CD14-positive monocyte (primary cell): ENCODE measurements around the gene TMTC2. TPM values are rescaled to one million over a fixed set of nuclear protein-coding genes. Genes with fewer than 3 reads are reported as not detected.

Experiments used
- DNase-seq, 3 donors: peaks; one replicate each; pipeline ENCODE4 v3.0.0-alpha.2; 2011 to 2022
- H2AFZ ChIP-seq: 2 replicates; pipeline ENCODE4 v1.6.0; 2012; ENCODE audit warnings: mild to moderate bottlenecking, low read depth, low read length, inconsistent platforms; ENCODE audit not compliant: insufficient read depth, poor library complexity, severe bottlenecking
- H3K27ac ChIP-seq, 2 donors: 1 replicate in 1 of 2; 2 replicates in 1 of 2; pipeline ENCODE4 v1.5.1; 2012 to 2013; ENCODE audit warnings: low read length in 2 of 2, control low read depth in 1 of 2, inconsistent platforms in 1 of 2, low read depth in 1 of 2, mild to moderate bottlenecking in 1 of 2
- H3K27me3 ChIP-seq, 2 donors: one replicate each; pipeline versions ENCODE4 v1.6.0 to v1.6.1; 2011 to 2013; ENCODE audit warnings: low read length in 2 of 2; ENCODE audit not compliant: control insufficient read depth in 2 of 2, insufficient read depth in 2 of 2
- H3K36me3 ChIP-seq, 2 donors: replicated peaks in 1 of 2; 1 replicate in 1 of 2; 2 replicates in 1 of 2; pipeline versions ENCODE4 v1.5.1 to v1.6.1; 2012 to 2013; ENCODE audit warnings: low read length in 2 of 2, control low read depth in 1 of 2, inconsistent platforms in 1 of 2, mild to moderate bottlenecking in 1 of 2; ENCODE audit not compliant: insufficient read depth in 2 of 2, control insufficient read depth in 1 of 2
- H3K4me1 ChIP-seq, 2 donors: 1 replicate in 1 of 2; 2 replicates in 1 of 2; pipeline versions ENCODE4 v1.5.1 to v1.6.1; 2012 to 2013; ENCODE audit warnings: low read length in 2 of 2, control low read depth in 1 of 2, inconsistent platforms in 1 of 2, mild to moderate bottlenecking in 1 of 2, moderate library complexity in 1 of 2; ENCODE audit not compliant: insufficient read depth in 2 of 2, control insufficient read depth in 1 of 2
- H3K4me2 ChIP-seq: replicated peaks from 2 replicates; pipeline ENCODE3; 2012; ENCODE audit warnings: low read length, moderate library complexity, mild to moderate bottlenecking; ENCODE audit not compliant: poor library complexity, severe bottlenecking; ENCODE audit errors: extremely low read depth
- H3K4me3 ChIP-seq, 3 experiments: fragments of 200-600 bp in 1 of 3; sonication (generic) in 1 of 3; replicated peaks in 1 of 3; 1 replicate in 2 of 3; 2 replicates in 1 of 3; pipeline ENCODE4 v1.5.1; 2011 to 2013; ENCODE audit warnings: low read length in 3 of 3, mild to moderate bottlenecking in 3 of 3, control low read depth in 2 of 3, low read depth in 2 of 3, inconsistent platforms in 1 of 3, moderate library complexity in 1 of 3
- H3K79me2 ChIP-seq: 2 replicates; pipeline ENCODE4 v1.6.0; 2012; ENCODE audit warnings: mild to moderate bottlenecking, control low read depth, inconsistent platforms, low read length, moderate library complexity; ENCODE audit not compliant: insufficient read depth
- H3K9ac ChIP-seq: 2 replicates; pipeline ENCODE4 v1.6.0; 2017; ENCODE audit warnings: low read length, mild to moderate bottlenecking; ENCODE audit not compliant: insufficient read depth, poor library complexity, severe bottlenecking
- H3K9me3 ChIP-seq, 2 donors: replicated peaks in 1 of 2; 1 replicate in 1 of 2; 2 replicates in 1 of 2; pipeline versions ENCODE4 v1.5.1 to v1.6.1; 2012 to 2013; ENCODE audit warnings: low read length in 2 of 2, control low read depth in 1 of 2; ENCODE audit not compliant: control insufficient read depth in 1 of 2, insufficient read depth in 1 of 2
- H4K20me1 ChIP-seq: 2 replicates; pipeline ENCODE4 v1.6.0; 2012; ENCODE audit warnings: mild to moderate bottlenecking, low read length, control low read depth, moderate library complexity; ENCODE audit not compliant: insufficient read depth
- H3K27ac Mint-ChIP-seq, 7 donors: one replicate each; pipeline ENCODE4 v1.8.0; 2020; ENCODE audit warnings: mild to moderate bottlenecking in 7 of 7, mixed read lengths in 7 of 7, moderate library complexity in 6 of 7, inconsistent platforms in 2 of 7
- H3K27me3 Mint-ChIP-seq, 3 donors: one replicate each; pipeline ENCODE4 v1.8.0; 2021 to 2022; ENCODE audit warnings: low read depth in 3 of 3, mild to moderate bottlenecking in 3 of 3, mixed read lengths in 3 of 3, moderate library complexity in 3 of 3, inconsistent platforms in 1 of 3
- H3K36me3 Mint-ChIP-seq, 2 donors: one replicate each; pipeline ENCODE4 v1.8.0; 2020; ENCODE audit warnings: mixed read lengths in 2 of 2, inconsistent platforms in 1 of 2, mild to moderate bottlenecking in 1 of 2
- H3K4me1 Mint-ChIP-seq: one replicate; pipeline ENCODE4 v1.8.0; 2020; ENCODE audit warnings: mild to moderate bottlenecking, mixed read lengths
- H3K4me3 Mint-ChIP-seq, 2 donors: one replicate each; pipeline ENCODE4 v1.8.0; 2020; ENCODE audit warnings: mild to moderate bottlenecking in 2 of 2, mixed read lengths in 2 of 2, moderate library complexity in 1 of 2
- H3K9me3 Mint-ChIP-seq, 7 donors: one replicate each; pipeline ENCODE4 v1.8.0; 2020 to 2022; ENCODE audit warnings: mixed read lengths in 7 of 7, mild to moderate bottlenecking in 6 of 7, moderate library complexity in 6 of 7, inconsistent platforms in 2 of 7
- CTCF ChIP-seq: fragments of 200-600 bp; IDR thresholded peaks from one replicate; pipeline ENCODE4 v1.8.0; 2022; ENCODE audit warnings: antibody characterized with exemption, mild to moderate bottlenecking
- WGBS: methylation state at CpG from one replicate; pipeline ENCODE4 v1.1.5; 2013; ENCODE audit warnings: missing lambda C conversion rate; ENCODE audit not compliant: insufficient coverage; 5-methylcytosine and 5-hydroxymethylcytosine counted together
- intact Hi-C, 2 donors: fragments of 100-400 bp; cut with micrococcal nuclease; formaldehyde crosslinking; loops; one replicate each; pipeline versions ENCODE4 v1.15.0 to v1.15.1; 2023
- polyA plus RNA-seq, 3 donors: library from polyadenylated mRNA; depleted of rRNA in 1 of 3; unstranded in 2 of 3; stranded (reverse) in 1 of 3; fragments of 300-500 nt in 2 of 3; fragments of >200 nt in 1 of 3; fragmentation: Illumina TruSeq in 2 of 3; gene quantifications; 1 replicate in 2 of 3; 2 replicates in 1 of 3; pipeline ENCODE4 v1.2.3, GENCODE V29; 2012 to 2021

The TMTC2 gene
- polyA plus RNA-seq, 3 donors = 2.5 to 15.7 (median 3.3) TPM

- no peak for DNase-seq
- Histone ChIP-seq H3K4me2 (no peak overlapping the region), H3K9me3 (no peaks in the 10 kb centered on the region), H3K9ac (no peak overlapping the region), H3K27me3 (no peaks in the 10 kb centered on the region), H4K20me1 (no peaks in the 10 kb centered on the region), H3K27ac (no peak overlapping the region), H3K4me3 (no peak overlapping the region), H3K4me1 (peaks cover 2 to 4% of the 10 kb centered on the region in 2 donors), H2AFZ (no peak overlapping the region), H3K79me2 (no peaks in the 10 kb centered on the region), H3K36me3 (peaks cover 3 to 11% of the 10 kb centered on the region in 2 donors)
- Mint-ChIP-seq H3K9me3 (peaks cover 0 to 2% (median 0%) of the 10 kb centered on the region in 7 donors), H3K36me3 (peaks cover 18 to 24% of the 10 kb centered on the region in 2 donors), H3K4me3 (no peak overlapping the region), H3K4me1 (peaks cover 18% of the 10 kb centered on the region), H3K27me3 (no peaks in the 10 kb centered on the region), H3K27ac (peak overlapping the region in 2 of 7 donors; percentile 18)
- intact Hi-C loops = no loop called here
- TF ChIP-seq CTCF = no peak
- no CpG with 5 or more reads among the region's 1 CpG for WGBS
Measured at GRCh38 chr12:83036847-83037246, 350.1 kb downstream of the TMTC2 start.

- no peak for TF ChIP-seq CTCF
- no peak overlapping the region for H3K9ac ChIP-seq
- H3K4me1 ChIP-seq = peaks cover 2 to 4% of the 10 kb centered on the region in 2 donors
- no peak overlapping the region for H3K4me3 ChIP-seq
- no peak overlapping the region for H2AFZ ChIP-seq
- no peaks in the 10 kb centered on the region for H4K20me1 ChIP-seq
- Mint-ChIP-seq H3K36me3 (peaks cover 18 to 24% of the 10 kb centered on the region in 2 donors), H3K4me1 (peaks cover 21% of the 10 kb centered on the region), H3K4me3 (no peak overlapping the region), H3K9me3 (no peaks in the 10 kb centered on the region), H3K27ac (no peak overlapping the region), H3K27me3 (no peaks in the 10 kb centered on the region)
- intact Hi-C loops = no loop called here
- no peaks in the 10 kb centered on the region for H3K27me3 ChIP-seq
- no peak overlapping the region for H3K27ac ChIP-seq
- no peak for DNase-seq
- no peaks in the 10 kb centered on the region for H3K79me2 ChIP-seq
- WGBS = no CpG with 5 or more reads among the region's 2 CpGs
- no peaks in the 10 kb centered on the region for H3K9me3 ChIP-seq
- H3K4me2 ChIP-seq = no peak overlapping the region
- peaks cover 0 to 6% of the 10 kb centered on the region in 2 donors for H3K36me3 ChIP-seq
Measured at GRCh38 chr12:83039413-83039812, 352.7 kb downstream of the TMTC2 start.
